ENCODE data around the gene PVALEF.
A peak's percentile ranks its signal among the peaks of the same experiment; 100 is the strongest.

Gene PVALEF

GRCh38 chr17:81165246-81166032 lies at the start of gene PVALEF:
Gene PVALEF, plus strand, starts transcription at chr17:81165507. Its CDS starts 15,720 bp downstream, at chr17:81181227.
- DNase-seq (ENCODE audit: low spot score), result peak; percentile 48

GRCh38 chr17:81115749-81116464 lies 49.4 kb upstream of the PVALEF start:
- no peak for DNase-seq (ENCODE audit: low spot score)

GRCh38 chr17:81116704-81117103 lies 48.6 kb upstream of the PVALEF start:
- no peak for DNase-seq (ENCODE audit: low spot score)

- DNase-seq (ENCODE audit: low spot score), result no peak
Measured at GRCh38 chr17:81117672-81118198, 47.6 kb upstream of the PVALEF start.

- no peak for DNase-seq (ENCODE audit: low spot score)
Measured at GRCh38 chr17:81118308-81119221, 46.7 kb upstream of the PVALEF start.

GRCh38 chr17:81119223-81120148 lies 45.8 kb upstream of the PVALEF start:
- peak; percentile 97 for DNase-seq (ENCODE audit: low spot score)

- no peak for DNase-seq (ENCODE audit: low spot score)
Measured at GRCh38 chr17:81120149-81120484, 45.2 kb upstream of the PVALEF start.

GRCh38 chr17:81120695-81121621 lies 44.3 kb upstream of the PVALEF start:
- no peak for DNase-seq (ENCODE audit: low spot score)

- no peak for DNase-seq (ENCODE audit: low spot score)
Measured at GRCh38 chr17:81121841-81122733, 43.2 kb upstream of the PVALEF start.

- DNase-seq (ENCODE audit: low spot score), result no peak
Measured at GRCh38 chr17:81123052-81124048, 42.0 kb upstream of the PVALEF start.

- no peak for DNase-seq (ENCODE audit: low spot score)
Measured at GRCh38 chr17:81124377-81124776, 40.9 kb upstream of the PVALEF start.

- no peak for DNase-seq (ENCODE audit: low spot score)
Measured at GRCh38 chr17:81125573-81126081, 39.7 kb upstream of the PVALEF start.

- no peak for DNase-seq (ENCODE audit: low spot score)
Measured at GRCh38 chr17:81126281-81127132, 38.8 kb upstream of the PVALEF start.

GRCh38 chr17:81127133-81127455 lies 38.2 kb upstream of the PVALEF start:
- no peak for DNase-seq (ENCODE audit: low spot score)

GRCh38 chr17:81127526-81128177 lies 37.7 kb upstream of the PVALEF start:
- no peak for DNase-seq (ENCODE audit: low spot score)

GRCh38 chr17:81128338-81128737 lies 37.0 kb upstream of the PVALEF start:
- no peak for DNase-seq (ENCODE audit: low spot score)

All from GM03348 (cell line).